ENCODE results near the gene SPATA2. TPM values are rescaled to one million over a fixed set of nuclear protein-coding genes. Genes with fewer than 3 reads are reported as not detected.

Gene SPATA2
- total and polyA plus RNA-seq, 7 donors, result 6.7 to 16.3 (median 8.1) TPM

DNA sequence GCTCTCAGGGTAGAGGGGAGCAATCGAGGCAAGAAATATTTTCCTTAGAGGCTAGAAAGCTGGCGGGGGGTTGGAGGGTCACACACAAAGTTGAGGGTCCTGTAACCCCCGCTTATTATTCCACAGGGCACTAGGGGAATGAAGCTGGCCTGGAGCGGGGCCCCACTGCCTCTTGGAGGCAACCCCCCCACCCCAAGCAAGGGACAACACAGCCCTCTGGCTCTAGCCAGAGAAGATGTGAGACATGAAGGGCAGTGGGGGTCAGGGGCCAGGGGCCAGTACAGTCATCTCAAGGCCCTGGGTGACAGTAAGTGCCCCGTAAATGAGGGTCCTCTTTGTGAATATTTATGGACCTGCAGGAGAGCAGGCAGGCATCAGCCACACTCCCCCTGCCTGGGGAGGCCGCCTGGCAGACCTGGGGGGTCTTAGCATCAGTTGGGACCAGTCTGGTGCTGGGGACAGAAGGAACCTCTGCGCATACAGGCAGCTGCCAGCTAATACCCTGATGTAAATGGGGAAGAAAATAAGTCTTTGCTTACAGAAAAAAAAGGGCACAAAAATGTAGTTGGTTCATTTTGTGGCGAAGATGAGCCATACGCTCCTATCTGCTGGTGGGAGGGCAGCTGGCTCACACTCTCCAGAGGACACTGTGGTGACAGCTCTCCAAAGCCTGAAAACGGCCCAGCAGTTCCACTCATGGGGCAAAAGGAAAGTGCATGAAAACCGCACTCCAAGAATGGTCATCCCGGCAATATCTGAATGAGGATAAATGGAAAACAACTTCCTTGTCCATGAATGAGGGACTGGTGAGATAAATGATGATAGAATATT, 21.9 kb downstream of the SPATA2 start:
- Histone ChIP-seq H3K27me3 (ENCODE audit: insufficient read depth in 3 of 3, low read length in 2 of 3) (no peaks in the 10 kb centered on the region), H3K9me3 (no peaks in the 10 kb centered on the region), H3K4me1 (peaks cover 6% of the 10 kb centered on the region), H3K27ac (no peak overlapping the region), H3K36me3 (ENCODE audit: insufficient read depth in 1 of 2, low read depth in 1 of 2) (peaks cover 0 to 7% of the 10 kb centered on the region in 2 donors), H3K4me3 (no peak overlapping the region)
- DNase-seq (no peak), ATAC-seq (peak in 1 of 4 donors; percentile 5)
- WGBS, 3 donors, result 71 to 74% (median 72%) methylated on average over 12 of the region's 12 CpGs
- TF ChIP-seq, protein P1, sequence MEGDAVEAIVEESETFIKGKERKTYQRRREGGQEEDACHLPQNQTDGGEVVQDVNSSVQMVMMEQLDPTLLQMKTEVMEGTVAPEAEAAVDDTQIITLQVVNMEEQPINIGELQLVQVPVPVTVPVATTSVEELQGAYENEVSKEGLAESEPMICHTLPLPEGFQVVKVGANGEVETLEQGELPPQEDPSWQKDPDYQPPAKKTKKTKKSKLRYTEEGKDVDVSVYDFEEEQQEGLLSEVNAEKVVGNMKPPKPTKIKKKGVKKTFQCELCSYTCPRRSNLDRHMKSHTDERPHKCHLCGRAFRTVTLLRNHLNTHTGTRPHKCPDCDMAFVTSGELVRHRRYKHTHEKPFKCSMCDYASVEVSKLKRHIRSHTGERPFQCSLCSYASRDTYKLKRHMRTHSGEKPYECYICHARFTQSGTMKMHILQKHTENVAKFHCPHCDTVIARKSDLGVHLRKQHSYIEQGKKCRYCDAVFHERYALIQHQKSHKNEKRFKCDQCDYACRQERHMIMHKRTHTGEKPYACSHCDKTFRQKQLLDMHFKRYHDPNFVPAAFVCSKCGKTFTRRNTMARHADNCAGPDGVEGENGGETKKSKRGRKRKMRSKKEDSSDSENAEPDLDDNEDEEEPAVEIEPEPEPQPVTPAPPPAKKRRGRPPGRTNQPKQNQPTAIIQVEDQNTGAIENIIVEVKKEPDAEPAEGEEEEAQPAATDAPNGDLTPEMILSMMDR (IDR thresholded peaks at IDR 0.05), result no peak
- intact Hi-C loops (cut with DNase I), result no loop called here

DNA sequence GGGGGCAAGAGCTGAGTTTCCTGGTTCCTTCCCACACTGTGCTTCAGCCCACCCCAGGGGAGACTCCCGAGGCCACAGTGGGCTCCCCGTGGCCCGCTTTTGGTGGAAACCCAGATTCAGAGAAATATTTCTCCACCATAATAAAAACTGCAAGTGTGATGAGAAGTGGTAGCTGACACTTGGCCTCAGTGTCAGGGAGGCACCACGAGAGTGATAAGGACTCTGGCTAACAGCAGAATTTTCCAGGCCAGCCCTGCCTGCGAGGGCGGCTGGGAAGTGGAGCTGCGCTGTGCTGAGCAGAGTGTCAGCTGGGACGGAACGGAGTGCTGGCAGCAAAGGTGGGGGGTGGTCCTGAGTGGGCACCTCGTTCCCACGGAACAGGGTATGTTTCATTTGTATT, 22.5 kb downstream of the SPATA2 start:
- no peak overlapping the region for H3K27ac ChIP-seq
- peak in 3 of 4 donors; percentile 40 to 51 (median 44) for ATAC-seq
- DNase-seq, result no peak
- H3K27me3 ChIP-seq (ENCODE audit: insufficient read depth in 3 of 3, low read length in 2 of 3), result no peaks in the 10 kb centered on the region
- H3K36me3 ChIP-seq (ENCODE audit: insufficient read depth in 1 of 2, low read depth in 1 of 2), result peaks cover 0 to 13% of the 10 kb centered on the region in 2 donors
- no peaks in the 10 kb centered on the region for H3K9me3 ChIP-seq
- H3K4me3 ChIP-seq, result no peak overlapping the region
- peaks cover 6% of the 10 kb centered on the region for H3K4me1 ChIP-seq
- TF ChIP-seq, protein P1 (IDR thresholded peaks at IDR 0.05), result no peak
- WGBS, 3 donors, result 26 to 34% (median 31%) methylated on average over 11 of the region's 11 CpGs
- intact Hi-C loops (cut with DNase I), result no loop called here

DNA sequence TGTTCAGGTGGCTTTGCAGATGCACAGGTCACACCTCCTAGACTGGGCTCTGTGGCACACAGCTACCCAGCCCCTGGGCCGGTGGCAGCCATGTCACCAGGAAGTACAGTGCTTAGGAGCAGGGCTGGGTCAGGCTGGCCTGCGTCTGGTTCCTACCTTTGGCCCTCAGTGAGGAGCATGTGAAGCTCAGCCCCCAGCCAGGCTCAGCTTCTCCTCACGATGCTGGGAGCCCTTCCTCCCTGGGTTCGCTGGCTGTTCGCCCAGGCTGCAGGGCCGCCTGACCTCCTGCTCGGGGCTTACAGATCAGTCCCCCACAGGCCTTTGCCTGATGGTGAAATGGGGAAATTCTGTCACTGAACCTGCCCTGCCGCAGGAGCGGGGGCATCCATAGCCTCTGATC, 23.1 kb downstream of the SPATA2 start:
- TF ChIP-seq, protein P1 (IDR thresholded peaks at IDR 0.05), result no peak
- no peak overlapping the region for H3K4me3 ChIP-seq
- intact Hi-C loops (cut with DNase I), result no loop called here
- peaks cover 6% of the 10 kb centered on the region for H3K4me1 ChIP-seq
- WGBS, 3 donors, result 62 to 78% (median 62%) methylated on average over 9 of the region's 9 CpGs
- no peaks in the 10 kb centered on the region for H3K9me3 ChIP-seq
- H3K27ac ChIP-seq, result no peak overlapping the region
- H3K27me3 ChIP-seq (ENCODE audit: insufficient read depth in 3 of 3, low read length in 2 of 3), result no peaks in the 10 kb centered on the region
- ATAC-seq (no peak), DNase-seq (no peak)
- H3K36me3 ChIP-seq (ENCODE audit: insufficient read depth in 1 of 2, low read depth in 1 of 2), result peaks cover 0 to 17% of the 10 kb centered on the region in 2 donors

DNA sequence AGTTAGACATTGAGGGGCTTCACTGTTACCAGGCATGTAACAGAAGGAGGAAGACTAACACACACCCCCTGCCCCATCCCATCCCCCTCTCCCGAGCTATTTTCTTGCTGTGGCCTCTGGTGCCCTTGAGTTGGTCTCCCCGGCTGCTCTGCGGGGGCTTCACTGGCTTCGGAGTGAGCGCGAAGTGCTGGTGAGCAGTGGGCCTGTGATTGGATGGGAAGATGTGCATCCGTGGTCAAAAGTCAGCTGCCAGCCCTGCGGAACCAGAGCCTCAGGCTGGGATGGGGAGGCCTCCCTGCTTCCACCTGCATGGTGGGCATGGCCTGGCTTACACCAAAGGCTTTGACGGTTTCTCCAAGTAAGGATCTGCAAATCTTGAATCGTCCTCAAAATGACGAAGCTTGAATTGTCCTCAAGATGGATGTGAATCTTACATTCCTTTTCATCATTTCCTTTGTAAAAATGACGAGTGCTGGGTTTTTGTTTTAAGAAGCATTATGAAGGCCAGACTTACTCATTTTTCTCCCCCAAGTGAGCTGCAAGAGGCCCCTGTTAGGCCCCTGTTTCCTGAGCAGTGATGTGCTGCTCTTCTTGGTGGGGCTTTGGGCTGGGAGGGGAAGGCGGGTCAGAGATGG, 23.7 kb downstream of the SPATA2 start:
- no peaks in the 10 kb centered on the region for H3K9me3 ChIP-seq
- intact Hi-C loops (cut with DNase I), result no loop called here
- no peak overlapping the region for H3K27ac ChIP-seq
- H3K4me1 ChIP-seq, result peaks cover 10% of the 10 kb centered on the region
- no peak overlapping the region for H3K4me3 ChIP-seq
- peaks cover 0 to 24% of the 10 kb centered on the region in 2 donors for H3K36me3 ChIP-seq (ENCODE audit: insufficient read depth in 1 of 2, low read depth in 1 of 2)
- 88 to 92% (median 91%) methylated on average over 13 of the region's 13 CpGs for WGBS, 3 donors
- ATAC-seq, result no peak
- DNase-seq, result no peak
- H3K27me3 ChIP-seq (ENCODE audit: insufficient read depth in 3 of 3, low read length in 2 of 3), result no peaks in the 10 kb centered on the region
- TF ChIP-seq, protein P1 (IDR thresholded peaks at IDR 0.05), result no peak

Measured in psoas muscle (tissue), 8 donors.